Measurements from ENCODE around the gene NTM.

- TF ChIP-seq CTCF (IDR thresholded peaks at IDR 0.05) (no peak), POLR2A (IDR thresholded peaks at IDR 0.05) (no peak), EP300 (IDR thresholded peaks at IDR 0.05) (no peak)
These were observed 432.2 kb downstream of the NTM start for GRCh38 chr11:131802440-131803115.
